HEK293 (cell line): ENCODE results near the gene TSPAN14.

Experiments used
- GFI1B ChIP-seq: fragments of 450-650 bp; formaldehyde crosslinking; IDR thresholded peaks from 2 replicates; pipeline ENCODE4 v1.5.1; 2016; ENCODE audit warnings: missing biosample characterization, missing genetic modification characterization
- HOXA7 ChIP-seq: sonication (generic); formaldehyde crosslinking; IDR thresholded peaks from 2 replicates; pipeline ENCODE4 v1.8.1; 2022; ENCODE audit warnings: missing genetic modification reagents, borderline replicate concordance
- OVOL3 ChIP-seq: fragments of 450-650 bp; formaldehyde crosslinking; IDR thresholded peaks from 2 replicates; pipeline ENCODE4 v1.5.1; 2016; ENCODE audit warnings: missing biosample characterization, missing genetic modification characterization
- SP3 ChIP-seq: fragments of 450-650 bp; formaldehyde crosslinking; IDR thresholded peaks from 2 replicates; pipeline ENCODE4 v1.5.1; 2016; ENCODE audit warnings: missing biosample characterization, missing genetic modification characterization
- TRIM28 ChIP-seq: IDR thresholded peaks from 2 replicates; pipeline ENCODE4 v1.6.1; 2011; ENCODE audit warnings: low read length, control low read depth, borderline replicate concordance
- WT1 ChIP-seq: fragments of 450-650 bp; formaldehyde crosslinking; IDR thresholded peaks from 2 replicates; pipeline ENCODE4 v1.5.1; 2016; ENCODE audit warnings: missing biosample characterization, missing genetic modification characterization
- ZEB2 ChIP-seq: fragments of 450-650 bp; formaldehyde crosslinking; IDR thresholded peaks from 2 replicates; pipeline ENCODE4 v1.5.1; 2016; ENCODE audit warnings: missing biosample characterization, missing genetic modification characterization
- ZFP41 ChIP-seq: fragments of 450-650 bp; formaldehyde crosslinking; IDR thresholded peaks from 2 replicates; pipeline ENCODE4 v1.5.1; 2016; ENCODE audit warnings: missing biosample characterization, missing genetic modification characterization, borderline replicate concordance
- ZNF16 ChIP-seq: fragments of 450-650 bp; formaldehyde crosslinking; IDR thresholded peaks from 2 replicates; pipeline ENCODE4 v1.5.1; 2016; ENCODE audit warnings: low read depth, missing biosample characterization, missing genetic modification characterization
- ZNF184 ChIP-seq: fragments of 450-650 bp; IDR thresholded peaks from 2 replicates; pipeline ENCODE4 v1.5.1; 2018; ENCODE audit warnings: missing biosample characterization, mild to moderate bottlenecking, missing genetic modification characterization
- ZNF202 ChIP-seq: fragments of 450-650 bp; formaldehyde crosslinking; IDR thresholded peaks from 2 replicates; pipeline ENCODE4 v1.5.1; 2016; ENCODE audit warnings: missing biosample characterization, missing genetic modification characterization, borderline replicate concordance
- ZNF266 ChIP-seq: fragments of 450-650 bp; formaldehyde crosslinking; IDR thresholded peaks from 2 replicates; pipeline ENCODE4 v1.5.1; 2016; ENCODE audit warnings: missing biosample characterization, missing genetic modification characterization, low read depth
- ZNF311 ChIP-seq: fragments of 450-650 bp; formaldehyde crosslinking; IDR thresholded peaks from 2 replicates; pipeline ENCODE4 v1.5.1; 2017; ENCODE audit warnings: missing biosample characterization, missing genetic modification characterization, borderline replicate concordance
- ZNF473 ChIP-seq: fragments of 450-650 bp; formaldehyde crosslinking; IDR thresholded peaks from 2 replicates; pipeline ENCODE4 v1.5.1; 2017; ENCODE audit warnings: missing biosample characterization, missing genetic modification characterization
- ZNF600 ChIP-seq: fragments of 450-650 bp; formaldehyde crosslinking; IDR thresholded peaks from 2 replicates; pipeline ENCODE4 v1.5.1; 2016; ENCODE audit warnings: missing biosample characterization, missing genetic modification characterization
- ZNF621 ChIP-seq: fragments of 450-650 bp; formaldehyde crosslinking; IDR thresholded peaks from 2 replicates; pipeline ENCODE4 v1.5.1; 2017; ENCODE audit warnings: missing biosample characterization, missing genetic modification characterization
- ZNF654 ChIP-seq: fragments of 450-650 bp; formaldehyde crosslinking; IDR thresholded peaks from 2 replicates; pipeline ENCODE4 v1.5.1; 2016; ENCODE audit warnings: low read depth, missing biosample characterization, missing genetic modification characterization
- ZNF747 ChIP-seq: fragments of 450-650 bp; formaldehyde crosslinking; IDR thresholded peaks from 2 replicates; pipeline ENCODE4 v1.5.1; 2016; ENCODE audit warnings: missing biosample characterization, missing genetic modification characterization
- ZNF791 ChIP-seq: fragments of 450-650 bp; formaldehyde crosslinking; IDR thresholded peaks from 2 replicates; pipeline ENCODE4 v1.5.1; 2016; ENCODE audit warnings: missing biosample characterization, missing genetic modification characterization
- ZNF792 ChIP-seq: fragments of 450-650 bp; formaldehyde crosslinking; IDR thresholded peaks from 2 replicates; pipeline ENCODE4 v1.5.1; 2016; ENCODE audit warnings: missing biosample characterization, missing genetic modification characterization
- ZXDB ChIP-seq: fragments of 450-650 bp; formaldehyde crosslinking; IDR thresholded peaks from 2 replicates; pipeline ENCODE4 v1.5.1; 2016; ENCODE audit warnings: missing biosample characterization, missing genetic modification characterization
- TF ChIP-seq, protein P1 (sequence below): fragments of 450-650 bp; formaldehyde crosslinking; IDR thresholded peaks from 2 replicates; pipeline ENCODE4 v1.5.1; 2016; ENCODE audit warnings: missing biosample characterization, missing genetic modification characterization
- TF ChIP-seq, protein P2 (sequence below): fragments of 450-650 bp; formaldehyde crosslinking; IDR thresholded peaks from 2 replicates; pipeline ENCODE4 v1.5.1; 2017; ENCODE audit warnings: missing biosample characterization, missing genetic modification characterization
- TF ChIP-seq, protein P3 (sequence below): fragments of 450-650 bp; formaldehyde crosslinking; IDR thresholded peaks from 2 replicates; pipeline ENCODE4 v1.5.1; 2016; ENCODE audit warnings: missing biosample characterization, missing genetic modification characterization
- TF ChIP-seq, protein P4 (sequence below): fragments of 450-650 bp; formaldehyde crosslinking; IDR thresholded peaks from 2 replicates; pipeline ENCODE4 v1.5.1; 2016; ENCODE audit warnings: missing biosample characterization, missing genetic modification characterization

TSPAN14 gene

DNA sequence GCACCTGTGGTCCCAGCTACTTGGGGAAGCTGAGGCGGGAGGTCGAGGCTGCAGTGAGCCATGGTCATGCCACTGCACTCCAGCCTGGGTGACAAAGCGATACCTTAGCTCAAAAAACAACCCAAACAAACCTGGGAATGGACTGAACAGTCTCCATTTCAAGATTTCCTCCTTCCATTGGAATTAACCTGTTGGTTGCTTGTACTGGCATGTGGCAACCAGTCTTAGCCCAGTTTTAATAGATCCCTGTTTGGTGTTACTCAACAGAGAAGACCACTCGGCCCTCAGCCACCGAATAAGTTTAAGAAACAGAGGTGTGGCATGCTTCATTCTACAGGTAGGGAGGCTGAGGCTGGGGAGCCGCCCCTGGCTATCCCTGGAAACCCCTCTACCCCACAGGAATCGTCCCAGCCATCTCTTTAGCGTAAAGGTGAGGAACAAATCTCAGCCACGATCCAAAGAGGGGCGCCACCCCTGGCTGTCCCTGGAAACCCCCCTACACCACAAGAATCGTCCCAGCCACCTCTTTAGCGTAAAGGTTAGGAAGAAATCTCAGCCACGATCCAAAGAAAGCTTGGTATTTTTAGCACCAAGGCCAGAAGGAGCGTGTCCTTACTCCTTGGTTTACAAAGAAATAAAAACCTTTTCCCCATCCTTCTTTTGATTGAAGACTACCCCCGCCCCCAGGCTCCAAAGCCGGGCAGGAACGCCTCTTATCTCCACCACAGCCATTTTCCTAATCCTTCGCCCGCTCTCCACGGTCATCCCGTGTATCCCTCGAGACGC lies 861 bp upstream of the TSPAN14 start (continued):
- TF ChIP-seq ZNF792 = no peak
- TF ChIP-seq, protein P1, sequence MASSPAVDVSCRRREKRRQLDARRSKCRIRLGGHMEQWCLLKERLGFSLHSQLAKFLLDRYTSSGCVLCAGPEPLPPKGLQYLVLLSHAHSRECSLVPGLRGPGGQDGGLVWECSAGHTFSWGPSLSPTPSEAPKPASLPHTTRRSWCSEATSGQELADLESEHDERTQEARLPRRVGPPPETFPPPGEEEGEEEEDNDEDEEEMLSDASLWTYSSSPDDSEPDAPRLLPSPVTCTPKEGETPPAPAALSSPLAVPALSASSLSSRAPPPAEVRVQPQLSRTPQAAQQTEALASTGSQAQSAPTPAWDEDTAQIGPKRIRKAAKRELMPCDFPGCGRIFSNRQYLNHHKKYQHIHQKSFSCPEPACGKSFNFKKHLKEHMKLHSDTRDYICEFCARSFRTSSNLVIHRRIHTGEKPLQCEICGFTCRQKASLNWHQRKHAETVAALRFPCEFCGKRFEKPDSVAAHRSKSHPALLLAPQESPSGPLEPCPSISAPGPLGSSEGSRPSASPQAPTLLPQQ (tag by site-specific recombination) = no peak
- TF ChIP-seq WT1 (tag by site-specific recombination) = no peak
- TF ChIP-seq OVOL3 (tag by site-specific recombination) = no peak
- TF ChIP-seq, protein P2, sequence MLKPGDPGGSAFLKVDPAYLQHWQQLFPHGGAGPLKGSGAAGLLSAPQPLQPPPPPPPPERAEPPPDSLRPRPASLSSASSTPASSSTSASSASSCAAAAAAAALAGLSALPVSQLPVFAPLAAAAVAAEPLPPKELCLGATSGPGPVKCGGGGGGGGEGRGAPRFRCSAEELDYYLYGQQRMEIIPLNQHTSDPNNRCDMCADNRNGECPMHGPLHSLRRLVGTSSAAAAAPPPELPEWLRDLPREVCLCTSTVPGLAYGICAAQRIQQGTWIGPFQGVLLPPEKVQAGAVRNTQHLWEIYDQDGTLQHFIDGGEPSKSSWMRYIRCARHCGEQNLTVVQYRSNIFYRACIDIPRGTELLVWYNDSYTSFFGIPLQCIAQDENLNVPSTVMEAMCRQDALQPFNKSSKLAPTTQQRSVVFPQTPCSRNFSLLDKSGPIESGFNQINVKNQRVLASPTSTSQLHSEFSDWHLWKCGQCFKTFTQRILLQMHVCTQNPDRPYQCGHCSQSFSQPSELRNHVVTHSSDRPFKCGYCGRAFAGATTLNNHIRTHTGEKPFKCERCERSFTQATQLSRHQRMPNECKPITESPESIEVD (tag by site-specific recombination) = no peak
- no peak for TF ChIP-seq ZNF654
- 0 out of 2 replicates have a peak, but pooled peaks have one; percentile 44 for TF ChIP-seq ZNF600 (tag by site-specific recombination)
- no peak for TF ChIP-seq ZNF621
- TF ChIP-seq ZNF266 = no peak
- TF ChIP-seq ZFP41 (tag by site-specific recombination) = no peak
- TF ChIP-seq ZNF184 = no peak
- 0 out of 2 replicates have a peak, but pooled peaks have one; percentile 24 for TF ChIP-seq ZEB2 (tag by site-specific recombination)
- TF ChIP-seq, protein P3, sequence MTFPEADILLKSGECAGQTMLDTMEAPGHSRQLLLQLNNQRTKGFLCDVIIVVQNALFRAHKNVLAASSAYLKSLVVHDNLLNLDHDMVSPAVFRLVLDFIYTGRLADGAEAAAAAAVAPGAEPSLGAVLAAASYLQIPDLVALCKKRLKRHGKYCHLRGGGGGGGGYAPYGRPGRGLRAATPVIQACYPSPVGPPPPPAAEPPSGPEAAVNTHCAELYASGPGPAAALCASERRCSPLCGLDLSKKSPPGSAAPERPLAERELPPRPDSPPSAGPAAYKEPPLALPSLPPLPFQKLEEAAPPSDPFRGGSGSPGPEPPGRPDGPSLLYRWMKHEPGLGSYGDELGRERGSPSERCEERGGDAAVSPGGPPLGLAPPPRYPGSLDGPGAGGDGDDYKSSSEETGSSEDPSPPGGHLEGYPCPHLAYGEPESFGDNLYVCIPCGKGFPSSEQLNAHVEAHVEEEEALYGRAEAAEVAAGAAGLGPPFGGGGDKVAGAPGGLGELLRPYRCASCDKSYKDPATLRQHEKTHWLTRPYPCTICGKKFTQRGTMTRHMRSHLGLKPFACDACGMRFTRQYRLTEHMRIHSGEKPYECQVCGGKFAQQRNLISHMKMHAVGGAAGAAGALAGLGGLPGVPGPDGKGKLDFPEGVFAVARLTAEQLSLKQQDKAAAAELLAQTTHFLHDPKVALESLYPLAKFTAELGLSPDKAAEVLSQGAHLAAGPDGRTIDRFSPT (tag by site-specific recombination) = no peak
- TF ChIP-seq ZNF311 (tag by site-specific recombination) = no peak
- no peak for TF ChIP-seq TRIM28
- TF ChIP-seq ZNF16 (tag by site-specific recombination) = no peak
- TF ChIP-seq ZNF202 (tag by site-specific recombination) = no peak
- TF ChIP-seq, protein P4, sequence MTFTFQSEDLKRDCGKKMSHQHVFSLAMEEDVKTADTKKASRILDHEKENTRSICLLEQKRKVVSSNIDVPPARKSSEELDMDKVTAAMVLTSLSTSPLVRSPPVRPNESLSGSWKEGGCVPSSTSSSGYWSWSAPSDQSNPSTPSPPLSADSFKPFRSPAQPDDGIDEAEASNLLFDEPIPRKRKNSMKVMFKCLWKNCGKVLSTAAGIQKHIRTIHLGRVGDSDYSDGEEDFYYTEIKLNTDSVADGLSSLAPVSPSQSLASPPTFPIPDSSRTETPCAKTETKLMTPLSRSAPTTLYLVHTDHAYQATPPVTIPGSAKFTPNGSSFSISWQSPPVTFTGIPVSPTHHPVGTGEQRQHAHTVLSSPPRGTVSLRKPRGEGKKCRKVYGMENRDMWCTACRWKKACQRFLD = no peak
- TF ChIP-seq SP3 = peak; percentile 17; the same call in 1 of the 2 replicates
- TF ChIP-seq GFI1B (tag by site-specific recombination) = no peak
- TF ChIP-seq ZNF791 (tag by site-specific recombination) = no peak
- no peak for TF ChIP-seq ZNF473 (tag by site-specific recombination)
- no peak for TF ChIP-seq ZNF747 (tag by site-specific recombination)
- TF ChIP-seq HOXA7 (CRISPR knock-in tag) = no peak
- 0 out of 2 replicates have a peak, but pooled peaks have one; percentile 19 for TF ChIP-seq ZXDB (tag by site-specific recombination)
